Measurements from ENCODE around the gene UNC5A.

The UNC5A gene

GRCh38 chr5:176822041-176822792 is 11.9 kb downstream of the UNC5A start:
- no peak for DNase-seq

GRCh38 chr5:176822793-176823481 is 12.6 kb downstream of the UNC5A start:
- no peak for DNase-seq

GRCh38 chr5:176823869-176824412 is 13.6 kb downstream of the UNC5A start:
- DNase-seq, result no peak

GRCh38 chr5:176824604-176825003 is 14.2 kb downstream of the UNC5A start:
- DNase-seq, result no peak

GRCh38 chr5:176825234-176825633 is 14.9 kb downstream of the UNC5A start:
- no peak for DNase-seq

GRCh38 chr5:176825957-176826356 is 15.6 kb downstream of the UNC5A start:
- DNase-seq, result no peak

GRCh38 chr5:176827736-176828414 is 17.5 kb downstream of the UNC5A start:
- DNase-seq, result no peak

- DNase-seq, result no peak
Observed at GRCh38 chr5:176829320-176829719, 19.0 kb downstream of the UNC5A start.

- DNase-seq, result no peak
Observed at GRCh38 chr5:176830422-176830994, 20.1 kb downstream of the UNC5A start.

GRCh38 chr5:176830995-176831423 is 20.6 kb downstream of the UNC5A start:
- no peak for DNase-seq

GRCh38 chr5:176831425-176831824 is 21.1 kb downstream of the UNC5A start:
- DNase-seq, result no peak

- DNase-seq, result no peak
Observed at GRCh38 chr5:176832162-176832561, 21.8 kb downstream of the UNC5A start.

GRCh38 chr5:176833286-176833685 is 22.9 kb downstream of the UNC5A start:
- no peak for DNase-seq

GRCh38 chr5:176835918-176836317 is 25.6 kb downstream of the UNC5A start:
- DNase-seq, result no peak

GRCh38 chr5:176836811-176837706 is 26.7 kb downstream of the UNC5A start:
- no peak for DNase-seq

GRCh38 chr5:176837707-176838115 is 27.4 kb downstream of the UNC5A start:
- peak; percentile 60 for DNase-seq

- DNase-seq, result no peak
Observed at GRCh38 chr5:176843673-176844072, 33.3 kb downstream of the UNC5A start.

- no peak for DNase-seq
Observed at GRCh38 chr5:176844281-176844680, 33.9 kb downstream of the UNC5A start.

GRCh38 chr5:176844706-176845391 is 34.5 kb downstream of the UNC5A start:
- no peak for DNase-seq

- DNase-seq, result no peak
Observed at GRCh38 chr5:176845392-176845713, 35.0 kb downstream of the UNC5A start.

GRCh38 chr5:176846335-176847140 is 36.2 kb downstream of the UNC5A start:
- DNase-seq, result no peak

Data from activated CD8-positive, alpha-beta memory T cell treated with anti-CD3 and anti-CD28 coated beads, Interleukin-2, amount 50 U/mL, for 4 hours (primary cell).